ENCODE measurements around the gene ECE1. TPM values are rescaled to one million over a fixed set of nuclear protein-coding genes. Genes with fewer than 3 reads are reported as not detected.
A peak's percentile ranks its signal among the peaks of the same experiment; 100 is the strongest.

The ECE1 gene
- total and polyA plus RNA-seq, 2 of the 13 experiments (the other 11 are each of a cell fraction or from before 2014, with no cell fraction given), result 13.5 to 21.2 TPM

DNA sequence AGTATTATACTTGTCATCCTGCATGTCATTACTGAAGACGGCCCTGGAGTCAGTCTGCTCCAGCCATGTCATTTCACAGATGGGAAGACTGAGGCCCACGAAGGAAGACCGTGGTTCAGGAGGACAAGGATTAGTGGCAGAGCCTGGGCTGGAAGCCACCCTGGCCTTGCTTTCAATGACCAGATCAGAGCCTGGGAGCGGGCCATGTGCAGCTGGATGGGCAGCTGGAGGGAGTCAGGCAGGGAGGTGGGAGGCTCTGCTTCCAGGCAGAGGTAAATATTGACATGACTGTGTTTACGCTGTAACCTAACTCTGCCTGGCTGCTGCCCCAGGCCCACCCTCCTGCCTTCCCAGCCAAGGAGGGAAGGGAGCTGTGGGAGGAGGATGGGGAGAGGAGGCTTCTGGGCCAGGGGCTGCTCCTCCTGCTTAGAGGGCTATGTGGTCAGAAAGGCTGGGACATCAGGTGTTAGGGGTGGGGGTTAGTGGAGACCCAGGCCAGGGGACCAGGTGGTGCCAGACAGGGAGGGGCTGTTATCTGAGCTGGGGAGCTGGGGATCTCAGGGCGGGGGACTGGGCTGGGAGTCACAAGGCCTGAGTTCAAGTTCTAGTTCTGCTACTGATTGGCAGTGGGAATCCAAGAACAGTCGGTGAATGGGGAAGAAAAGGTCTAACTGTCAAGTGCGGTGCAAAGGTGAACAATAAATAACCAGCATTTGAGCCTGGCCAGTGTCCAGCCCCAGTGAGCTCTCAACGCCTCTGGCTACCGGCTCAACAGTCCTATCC lies 48.5 kb upstream of the ECE1 start (continued):
- TF ChIP-seq PRPF4 (IDR thresholded peaks at IDR 0.05; ENCODE audit: low read depth, low read length, poor library complexity, severe bottlenecking), result no peak
- no peak for TF ChIP-seq ZNF883 (CRISPR knock-in tag; IDR thresholded peaks at IDR 0.05; ENCODE audit: not compliant biosample characterization)
- TF ChIP-seq SNAI1 (CRISPR knock-in tag; IDR thresholded peaks at IDR 0.05; ENCODE audit: borderline replicate concordance), result no peak
- no peak for TF ChIP-seq CHCHD3 (CRISPR knock-in tag; IDR thresholded peaks at IDR 0.05)
- TF ChIP-seq SMAD9 (CRISPR knock-in tag; IDR thresholded peaks at IDR 0.05), result no peak
- TF ChIP-seq CCDC6 (CRISPR knock-in tag; IDR thresholded peaks at IDR 0.05), result peak; percentile 73; the same call in 1 of the 2 replicates
- no peak for TF ChIP-seq AGO2 (optimal IDR thresholded peaks at IDR 0.05; ENCODE audit: low read depth, low read length)
- TF ChIP-seq NR2F6 (IDR thresholded peaks at IDR 0.05), result peak; percentile 62
- peak; percentile 72 for TF ChIP-seq NR2F6 (CRISPR knock-in tag; IDR thresholded peaks at IDR 0.05)
- TF ChIP-seq ZNF543 (CRISPR knock-in tag; IDR thresholded peaks at IDR 0.05), result no peak
- no peak for TF ChIP-seq ARNT (IDR thresholded peaks at IDR 0.05)
- TF ChIP-seq KLF12 (CRISPR knock-in tag; IDR thresholded peaks at IDR 0.05; ENCODE audit: borderline replicate concordance), result peak; percentile 74; the same call in 1 of the 2 replicates
- peak; percentile 19; the same call in 1 of the 2 replicates for TF ChIP-seq ZNF782 (CRISPR knock-in tag; IDR thresholded peaks at IDR 0.05; ENCODE audit: borderline replicate concordance)
- TF ChIP-seq MAFK (conservative IDR thresholded peaks at IDR 0.05 in 1 of 2, IDR thresholded peaks at IDR 0.05 in 1 of 2; ENCODE audit: low read length in 2 of 2), result no peak
- peak; percentile 91; the same call in 1 of the 2 replicates for TF ChIP-seq MYC (CRISPR knock-in tag; IDR thresholded peaks at IDR 0.05; ENCODE audit: borderline replicate concordance)
- peak; percentile 89 for TF ChIP-seq BCL6 (CRISPR knock-in tag; IDR thresholded peaks at IDR 0.05)
- TF ChIP-seq ADNP (CRISPR knock-in tag; IDR thresholded peaks at IDR 0.05), result peak; percentile 95
- TF ChIP-seq PHF20 (CRISPR knock-in tag; IDR thresholded peaks at IDR 0.05), result no peak
- TF ChIP-seq, protein P1, sequence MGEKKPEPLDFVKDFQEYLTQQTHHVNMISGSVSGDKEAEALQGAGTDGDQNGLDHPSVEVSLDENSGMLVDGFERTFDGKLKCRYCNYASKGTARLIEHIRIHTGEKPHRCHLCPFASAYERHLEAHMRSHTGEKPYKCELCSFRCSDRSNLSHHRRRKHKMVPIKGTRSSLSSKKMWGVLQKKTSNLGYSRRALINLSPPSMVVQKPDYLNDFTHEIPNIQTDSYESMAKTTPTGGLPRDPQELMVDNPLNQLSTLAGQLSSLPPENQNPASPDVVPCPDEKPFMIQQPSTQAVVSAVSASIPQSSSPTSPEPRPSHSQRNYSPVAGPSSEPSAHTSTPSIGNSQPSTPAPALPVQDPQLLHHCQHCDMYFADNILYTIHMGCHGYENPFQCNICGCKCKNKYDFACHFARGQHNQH (CRISPR knock-in tag; IDR thresholded peaks at IDR 0.05), result peak; percentile 84; the same call in 1 of the 2 replicates
- TF ChIP-seq ZNF678 (CRISPR knock-in tag; IDR thresholded peaks at IDR 0.05), result no peak
- no peak for TF ChIP-seq ZEB1 (IDR thresholded peaks at IDR 0.05; ENCODE audit: insufficient replicate concordance, low read depth)
- no peak for TF ChIP-seq NAIF1 (CRISPR knock-in tag; IDR thresholded peaks at IDR 0.05; ENCODE audit: borderline replicate concordance)
- TF ChIP-seq, protein P2, sequence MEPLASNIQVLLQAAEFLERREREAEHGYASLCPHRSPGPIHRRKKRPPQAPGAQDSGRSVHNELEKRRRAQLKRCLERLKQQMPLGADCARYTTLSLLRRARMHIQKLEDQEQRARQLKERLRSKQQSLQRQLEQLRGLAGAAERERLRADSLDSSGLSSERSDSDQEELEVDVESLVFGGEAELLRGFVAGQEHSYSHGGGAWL (CRISPR knock-in tag; IDR thresholded peaks at IDR 0.05), result peak; percentile 76; the same call in 1 of the 2 replicates
- TF ChIP-seq, protein P3, sequence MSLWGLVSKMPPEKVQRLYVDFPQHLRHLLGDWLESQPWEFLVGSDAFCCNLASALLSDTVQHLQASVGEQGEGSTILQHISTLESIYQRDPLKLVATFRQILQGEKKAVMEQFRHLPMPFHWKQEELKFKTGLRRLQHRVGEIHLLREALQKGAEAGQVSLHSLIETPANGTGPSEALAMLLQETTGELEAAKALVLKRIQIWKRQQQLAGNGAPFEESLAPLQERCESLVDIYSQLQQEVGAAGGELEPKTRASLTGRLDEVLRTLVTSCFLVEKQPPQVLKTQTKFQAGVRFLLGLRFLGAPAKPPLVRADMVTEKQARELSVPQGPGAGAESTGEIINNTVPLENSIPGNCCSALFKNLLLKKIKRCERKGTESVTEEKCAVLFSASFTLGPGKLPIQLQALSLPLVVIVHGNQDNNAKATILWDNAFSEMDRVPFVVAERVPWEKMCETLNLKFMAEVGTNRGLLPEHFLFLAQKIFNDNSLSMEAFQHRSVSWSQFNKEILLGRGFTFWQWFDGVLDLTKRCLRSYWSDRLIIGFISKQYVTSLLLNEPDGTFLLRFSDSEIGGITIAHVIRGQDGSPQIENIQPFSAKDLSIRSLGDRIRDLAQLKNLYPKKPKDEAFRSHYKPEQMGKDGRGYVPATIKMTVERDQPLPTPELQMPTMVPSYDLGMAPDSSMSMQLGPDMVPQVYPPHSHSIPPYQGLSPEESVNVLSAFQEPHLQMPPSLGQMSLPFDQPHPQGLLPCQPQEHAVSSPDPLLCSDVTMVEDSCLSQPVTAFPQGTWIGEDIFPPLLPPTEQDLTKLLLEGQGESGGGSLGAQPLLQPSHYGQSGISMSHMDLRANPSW (CRISPR knock-in tag; IDR thresholded peaks at IDR 0.05; ENCODE audit: borderline replicate concordance), result no peak
- peak; percentile 68 for TF ChIP-seq ZFX (CRISPR knock-in tag; IDR thresholded peaks at IDR 0.05; ENCODE audit: low read depth)
- no peak for TF ChIP-seq MAF1 (CRISPR knock-in tag; IDR thresholded peaks at IDR 0.05; ENCODE audit: borderline replicate concordance)

Measured in HepG2 (cell line).